Heart right ventricle (tissue), 16 donors: ENCODE measurements around the gene STAMBPL1. TPM values are rescaled to one million over a fixed set of nuclear protein-coding genes. Genes with fewer than 3 reads are reported as not detected.

Source experiments
- ATAC-seq, 8 donors: fragments of 200-7000 bp; cut with Tn5 transposase; one replicate each; pipeline ENCODE4 v1.9.1; 2020; ENCODE audit warnings: mild to moderate bottlenecking in 8 of 8, moderate library complexity in 8 of 8, moderate number of reproducible peaks in 1 of 8
- DNase-seq, 2 donors: peaks; one replicate each; pipeline ENCODE4 v3.0.0-alpha.2; 2020
- H3K27ac ChIP-seq, 10 donors: fragments of 200-600 bp; sonication (generic) in 2 of 10; one replicate each; pipeline versions ENCODE4 v1.5.0 to v1.8.0; 2020 to 2022; ENCODE audit warnings: mild to moderate bottlenecking in 3 of 10
- H3K27me3 ChIP-seq, 7 donors: fragments of 200-600 bp; one replicate each; pipeline ENCODE4 v1.8.0; 2021 to 2022; ENCODE audit warnings: mild to moderate bottlenecking in 2 of 7
- H3K36me3 ChIP-seq, 9 donors: fragments of 200-600 bp; sonication (generic) in 1 of 9; one replicate each; pipeline versions ENCODE4 v1.5.0 to v1.8.0; 2020 to 2022; ENCODE audit warnings: mild to moderate bottlenecking in 2 of 9
- H3K4me1 ChIP-seq, 9 donors: fragments of 200-600 bp; sonication (generic) in 1 of 9; one replicate each; pipeline versions ENCODE4 v1.5.0 to v1.8.0; 2020 to 2022; ENCODE audit warnings: mild to moderate bottlenecking in 4 of 9
- H3K4me3 ChIP-seq, 10 donors: fragments of 200-600 bp; sonication (generic) in 2 of 10; one replicate each; pipeline versions ENCODE4 v1.5.0 to v1.8.0; 2020 to 2022; ENCODE audit warnings: mild to moderate bottlenecking in 7 of 10, moderate library complexity in 2 of 10
- H3K9me3 ChIP-seq, 11 donors: fragments of 200-600 bp in 10 of 11; sonication (generic) in 2 of 11; one replicate each; pipeline versions ENCODE4 v1.5.0 to v1.8.0; 2013 to 2022; ENCODE audit warnings: mild to moderate bottlenecking in 2 of 11, control low read depth in 1 of 11, moderate library complexity in 1 of 11
- CTCF ChIP-seq, 9 donors: fragments of 200-600 bp; sonication (generic) in 2 of 9; IDR thresholded peaks; one replicate each; pipeline versions ENCODE4 v1.5.0 to v1.8.0; 2021 to 2022; ENCODE audit warnings: antibody characterized with exemption in 9 of 9, mild to moderate bottlenecking in 5 of 9, moderate library complexity in 1 of 9
- WGBS, 2 donors: extraction: QIAGEN DNeasy Blood & Tissue Kit; methylation state at CpG; one replicate each; pipeline ENCODE4 v1.1.7; 2013; ENCODE audit warnings: inconsistent platforms in 1 of 2; 5-methylcytosine and 5-hydroxymethylcytosine counted together
- intact Hi-C, 10 donors: fragments of 100-400 bp; cut with DNase I; formaldehyde crosslinking; loops; one replicate each; pipeline versions ENCODE4 v1.11.1 to v1.14.2; 2022
- polyA plus RNA-seq, 2 donors: library from polyadenylated mRNA; stranded (reverse); fragments of 200-250 nt; gene quantifications; one replicate each; pipeline ENCODE4 v1.2.3, GENCODE V29; 2013
- total RNA-seq, 10 donors: library from RNA; stranded (reverse); fragmentation: NEBNext Ultra II Directional in 3 of 10; extraction: Animal tissue kit (Norgen Biotek cat#: 25700) in 3 of 10; gene quantifications; one replicate each; pipeline versions ENCODE4 v1.2.1 to v1.2.4, GENCODE V29; 2021 to 2023
- donor health status: Arrhythmogenic right ventricular cardiomyopathy.
- donor health status: ischemic (EF 13 %, LVEDD 7.1; RV severe dilation, severe dysfunction).
- donor health status: healthy with polysubstance abuse.
- donor health status: DM: no; HTN: yes; CAD: no.
- donor health status: DM: no; HTN: no; CAD: no.
- donor health status: ischemic (EF 25% LVEDD 6.9; RV normal size, moderate dysfunction).
- donor health status: ischemic (EF 25% LVEDD 5.7; RV mildly dilated, moderate dysfunction).
- donor health status: healthy.
- donor health status: DM: yes; HTN: yes; CAD: no.
- donor health status: Ischemic cardiomyopathy.
- donor health status: ischemic (EF 35%, LVEDD 5.7; RV mildly dilated, moderate dysfunction).
- donor health status: nonischemic (EF 11% LVEDD 7.7; RV severe dilation, severe dysfunction).
- donor health status: DM: yes; HTN: yes; CAD: no.
- donor health status: PGD.
- donor health status: ischemic (EF 29% LVEDD 5.4; RV normal size, mild dysfunction).
- donor health status: nonischemic (EF 23%, LVEDD 6.1; RV moderate dilation, normal function).

STAMBPL1 gene
- total and polyA plus RNA-seq, 12 donors, result 0.94 to 3.3 (median 2.7) TPM

DNA sequence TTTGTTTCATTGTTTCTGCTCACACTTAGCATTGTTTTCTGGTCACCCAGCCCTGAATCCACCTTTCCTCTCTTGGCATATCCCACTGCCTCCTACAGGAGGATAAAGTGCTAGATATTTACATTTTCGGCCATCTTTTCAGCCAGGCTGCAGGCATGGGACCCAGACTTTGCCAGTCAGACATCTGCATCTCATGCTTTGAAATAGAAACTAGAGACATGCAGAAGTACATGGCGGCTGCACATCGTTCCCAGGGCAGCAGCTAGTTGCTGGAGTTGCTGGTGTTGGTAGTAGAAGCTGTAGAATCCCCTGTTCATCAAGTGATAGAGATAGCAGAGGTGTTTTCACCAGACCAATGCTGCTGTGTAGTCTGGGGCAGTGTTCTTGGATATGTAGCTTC is 18.7 kb downstream of the STAMBPL1 start:
- H3K36me3 ChIP-seq, result peaks cover 0 to 23% (median 0%) of the 10 kb centered on the region in 9 donors
- H3K9me3 ChIP-seq, result no peaks in the 10 kb centered on the region
- ATAC-seq (no peak), DNase-seq (no peak)
- H3K4me3 ChIP-seq, result no peak overlapping the region
- H3K27me3 ChIP-seq, result no peaks in the 10 kb centered on the region
- peaks cover 0 to 63% (median 16%) of the 10 kb centered on the region in 9 donors for H3K4me1 ChIP-seq
- TF ChIP-seq CTCF (IDR thresholded peaks at IDR 0.05), result no peak
- intact Hi-C loops, result no loop called here
- 96 to 97% methylated on average over 3 of the region's 3 CpGs for WGBS, 2 donors
- no peak overlapping the region for H3K27ac ChIP-seq

DNA sequence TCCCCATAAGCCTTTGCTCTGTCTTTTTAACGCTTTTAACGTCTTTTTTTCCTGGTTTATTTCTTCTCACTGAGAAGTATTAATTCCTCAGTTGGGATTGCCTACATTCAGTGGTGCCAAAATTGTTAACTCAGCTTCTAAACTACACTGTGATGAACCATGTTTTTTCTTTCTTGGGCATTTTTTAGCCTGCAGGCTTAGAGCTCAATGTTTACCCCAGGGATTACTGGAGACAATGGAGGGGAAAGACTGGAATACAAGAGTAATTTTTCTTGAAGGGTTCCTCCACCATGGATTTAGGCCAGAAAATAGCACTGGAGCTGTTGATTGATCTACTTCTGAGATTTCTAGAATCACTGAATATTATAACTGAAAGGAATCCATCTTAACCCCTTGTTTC is 19.8 kb downstream of the STAMBPL1 start:
- no peak for TF ChIP-seq CTCF (IDR thresholded peaks at IDR 0.05)
- peaks cover 0 to 54% (median 11%) of the 10 kb centered on the region in 9 donors for H3K4me1 ChIP-seq
- H3K27me3 ChIP-seq, result no peaks in the 10 kb centered on the region
- ATAC-seq, result no peak
- DNase-seq, result no peak
- H3K9me3 ChIP-seq, result no peaks in the 10 kb centered on the region
- 66 to 85% methylated on average over 2 of the region's 2 CpGs for WGBS, 2 donors
- H3K4me3 ChIP-seq, result no peak overlapping the region
- no peak overlapping the region for H3K27ac ChIP-seq
- intact Hi-C loops, result no loop called here
- H3K36me3 ChIP-seq, result peaks cover 0 to 34% (median 0%) of the 10 kb centered on the region in 9 donors

DNA sequence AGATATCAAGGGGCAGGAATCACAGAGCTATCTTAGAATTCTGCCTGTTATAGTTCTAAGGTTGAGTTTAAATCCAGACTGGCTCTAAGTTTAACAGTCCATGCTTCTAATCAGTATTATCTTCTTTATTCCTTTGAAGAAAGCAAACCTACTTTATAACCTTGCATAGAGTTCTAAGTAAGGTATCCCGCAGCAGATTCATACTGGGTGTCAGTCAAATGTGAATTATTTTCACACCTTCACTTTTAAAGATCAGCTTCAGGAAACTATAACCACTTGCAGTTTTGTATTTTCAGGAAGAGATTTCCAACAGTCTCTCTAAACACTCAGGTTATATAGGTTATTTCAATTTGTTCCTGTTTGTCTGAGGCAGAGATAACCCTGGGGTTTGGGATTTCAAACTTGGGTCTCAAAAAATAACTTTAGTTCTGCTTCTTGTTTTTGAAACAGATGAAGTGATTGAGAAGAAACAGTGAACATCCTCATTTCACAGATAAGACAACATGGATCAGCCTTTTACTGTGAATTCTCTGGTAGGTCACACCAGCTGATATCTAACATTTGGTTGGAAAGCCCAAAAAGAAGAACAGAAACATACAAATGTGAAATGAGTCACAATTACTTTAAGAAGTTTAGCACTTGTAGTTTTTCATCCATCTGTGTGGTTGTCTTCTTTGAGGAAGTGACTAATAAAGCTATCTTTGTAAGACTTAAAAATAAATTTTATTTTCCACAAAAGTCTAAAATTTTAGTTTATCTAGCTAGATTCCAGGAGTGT is 21.4 kb downstream of the STAMBPL1 start:
- TF ChIP-seq CTCF (IDR thresholded peaks at IDR 0.05), result no peak
- peak overlapping the region in 2 of 10 donors; percentile 5 to 54 for H3K27ac ChIP-seq
- H3K27me3 ChIP-seq, result no peaks in the 10 kb centered on the region
- intact Hi-C loops, result no loop called here
- H3K4me3 ChIP-seq, result no peak overlapping the region
- peaks cover 0 to 41% (median 6%) of the 10 kb centered on the region in 9 donors for H3K4me1 ChIP-seq
- H3K9me3 ChIP-seq, result no peaks in the 10 kb centered on the region
- H3K36me3 ChIP-seq, result peaks cover 0 to 49% (median 4%) of the 10 kb centered on the region in 9 donors
- 94 to 95% methylated on average over 1 of the region's 1 CpG for WGBS, 2 donors
- DNase-seq (no peak), ATAC-seq (peak in 5 of 8 donors; percentile 17 to 38 (median 27))

DNA sequence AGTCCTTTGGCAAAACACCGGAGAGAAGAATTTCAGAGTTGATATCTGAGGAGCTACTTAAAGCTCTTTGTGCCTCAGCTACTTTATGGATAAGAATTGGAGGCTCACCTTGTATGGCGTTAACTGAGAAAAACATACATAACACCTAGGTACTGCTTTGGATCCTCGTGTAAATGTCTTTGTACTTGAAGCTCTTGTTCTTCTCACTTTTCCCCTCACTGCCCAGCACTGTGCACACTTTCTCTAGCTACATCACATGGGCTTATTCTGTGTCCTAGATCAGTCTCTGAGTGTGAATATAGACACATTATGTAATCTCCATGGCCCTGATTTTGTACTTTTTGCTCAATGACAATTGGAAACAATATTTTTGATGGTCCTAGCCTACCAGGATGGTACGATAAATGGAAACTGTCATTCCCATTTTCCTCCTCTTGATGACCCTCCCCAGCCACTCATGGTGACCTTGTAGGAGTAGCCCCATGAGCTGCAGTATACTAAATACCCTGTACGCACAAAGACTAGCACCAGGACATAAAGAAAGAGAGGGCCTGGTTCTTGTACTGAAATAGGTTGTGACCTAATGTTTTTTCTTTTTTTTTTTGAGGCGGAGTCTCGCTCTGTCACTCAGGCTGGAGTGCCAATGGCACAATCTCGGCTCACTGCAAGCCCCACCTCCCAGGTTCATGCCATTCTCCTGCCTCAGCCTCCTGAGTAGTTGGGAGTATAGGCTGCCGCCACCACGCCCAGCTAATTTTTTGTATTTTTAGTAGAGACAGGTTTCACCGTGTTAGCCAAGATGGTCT is 22.1 kb downstream of the STAMBPL1 start:
- no peaks in the 10 kb centered on the region for H3K27me3 ChIP-seq
- H3K36me3 ChIP-seq, result peaks cover 0 to 57% (median 4%) of the 10 kb centered on the region in 9 donors

More for the DNA sequence above, 22.1 kb downstream of the STAMBPL1 start:
- DNase-seq (no peak), ATAC-seq (no peak)
- no peak overlapping the region for H3K4me3 ChIP-seq
- 95% methylated on average over 11 of the region's 11 CpGs for WGBS, 2 donors
- TF ChIP-seq CTCF (IDR thresholded peaks at IDR 0.05), result no peak
- no peaks in the 10 kb centered on the region for H3K9me3 ChIP-seq
- intact Hi-C loops, result no loop called here
- peak overlapping the region in 1 of 10 donors; percentile 54 for H3K27ac ChIP-seq
- peaks cover 0 to 33% (median 2%) of the 10 kb centered on the region in 9 donors for H3K4me1 ChIP-seq
